Chondrocyte (in vitro differentiated cells): Measurements from ENCODE around the gene DDX52. TPM values are rescaled to one million over a fixed set of nuclear protein-coding genes. Genes with fewer than 3 reads are reported as not detected.

Source experiments
- DNase-seq: peaks from one replicate; pipeline ENCODE4 v3.0.0; 2021; ENCODE audit warnings: mixed read lengths, low spot score
- H3K27ac Mint-ChIP-seq: one replicate; pipeline ENCODE4 v1.8.0; 2021; ENCODE audit warnings: mild to moderate bottlenecking, moderate library complexity, mixed read lengths; ENCODE audit not compliant: unreplicated experiment
- H3K27me3 Mint-ChIP-seq: 2 replicates; pipeline ENCODE4 v1.8.0; 2021; ENCODE audit warnings: low read depth, mixed read lengths
- H3K36me3 Mint-ChIP-seq: 2 replicates; pipeline ENCODE4 v1.8.0; 2021; ENCODE audit warnings: low read depth, mixed read lengths
- H3K4me1 Mint-ChIP-seq: 2 replicates; pipeline ENCODE4 v1.8.0; 2021; ENCODE audit warnings: low read depth, mild to moderate bottlenecking, mixed read lengths
- H3K4me3 Mint-ChIP-seq: one replicate; pipeline ENCODE4 v1.8.0; 2021; ENCODE audit warnings: mild to moderate bottlenecking, moderate library complexity, mixed read lengths; ENCODE audit not compliant: unreplicated experiment
- H3K9me3 Mint-ChIP-seq: 2 replicates; pipeline ENCODE4 v1.8.0; 2021; ENCODE audit warnings: low read depth, mixed read lengths
- total RNA-seq: library from RNA; stranded (reverse); gene quantifications from 3 replicates; pipeline ENCODE4 v1.2.1, GENCODE V29; 2021
- TF ChIP-seq, protein P1 (sequence below): fragments of 200-600 bp; sonication (generic); IDR thresholded peaks from 2 replicates; pipeline ENCODE4 v1.5.0; 2021; ENCODE audit warnings: antibody characterized with exemption, mild to moderate bottlenecking, moderate library complexity

The DDX52 gene
- total RNA-seq, 1 donor from 2014 or later: 43.9 TPM

- no peak for DNase-seq
- TF ChIP-seq, protein P1, sequence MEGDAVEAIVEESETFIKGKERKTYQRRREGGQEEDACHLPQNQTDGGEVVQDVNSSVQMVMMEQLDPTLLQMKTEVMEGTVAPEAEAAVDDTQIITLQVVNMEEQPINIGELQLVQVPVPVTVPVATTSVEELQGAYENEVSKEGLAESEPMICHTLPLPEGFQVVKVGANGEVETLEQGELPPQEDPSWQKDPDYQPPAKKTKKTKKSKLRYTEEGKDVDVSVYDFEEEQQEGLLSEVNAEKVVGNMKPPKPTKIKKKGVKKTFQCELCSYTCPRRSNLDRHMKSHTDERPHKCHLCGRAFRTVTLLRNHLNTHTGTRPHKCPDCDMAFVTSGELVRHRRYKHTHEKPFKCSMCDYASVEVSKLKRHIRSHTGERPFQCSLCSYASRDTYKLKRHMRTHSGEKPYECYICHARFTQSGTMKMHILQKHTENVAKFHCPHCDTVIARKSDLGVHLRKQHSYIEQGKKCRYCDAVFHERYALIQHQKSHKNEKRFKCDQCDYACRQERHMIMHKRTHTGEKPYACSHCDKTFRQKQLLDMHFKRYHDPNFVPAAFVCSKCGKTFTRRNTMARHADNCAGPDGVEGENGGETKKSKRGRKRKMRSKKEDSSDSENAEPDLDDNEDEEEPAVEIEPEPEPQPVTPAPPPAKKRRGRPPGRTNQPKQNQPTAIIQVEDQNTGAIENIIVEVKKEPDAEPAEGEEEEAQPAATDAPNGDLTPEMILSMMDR: no peak
- peak overlapping the region; percentile 85 for H3K27ac Mint-ChIP-seq
- H3K4me1 Mint-ChIP-seq: peaks cover 16% of the 10 kb centered on the region
- H3K27me3 Mint-ChIP-seq: no peaks in the 10 kb centered on the region
- no peaks in the 10 kb centered on the region for H3K36me3 Mint-ChIP-seq
- H3K4me3 Mint-ChIP-seq: no peak overlapping the region
- no peaks in the 10 kb centered on the region for H3K9me3 Mint-ChIP-seq
These were observed 29.4 kb upstream of the DDX52 start for GRCh38 chr17:37672548-37673078.

DNA sequence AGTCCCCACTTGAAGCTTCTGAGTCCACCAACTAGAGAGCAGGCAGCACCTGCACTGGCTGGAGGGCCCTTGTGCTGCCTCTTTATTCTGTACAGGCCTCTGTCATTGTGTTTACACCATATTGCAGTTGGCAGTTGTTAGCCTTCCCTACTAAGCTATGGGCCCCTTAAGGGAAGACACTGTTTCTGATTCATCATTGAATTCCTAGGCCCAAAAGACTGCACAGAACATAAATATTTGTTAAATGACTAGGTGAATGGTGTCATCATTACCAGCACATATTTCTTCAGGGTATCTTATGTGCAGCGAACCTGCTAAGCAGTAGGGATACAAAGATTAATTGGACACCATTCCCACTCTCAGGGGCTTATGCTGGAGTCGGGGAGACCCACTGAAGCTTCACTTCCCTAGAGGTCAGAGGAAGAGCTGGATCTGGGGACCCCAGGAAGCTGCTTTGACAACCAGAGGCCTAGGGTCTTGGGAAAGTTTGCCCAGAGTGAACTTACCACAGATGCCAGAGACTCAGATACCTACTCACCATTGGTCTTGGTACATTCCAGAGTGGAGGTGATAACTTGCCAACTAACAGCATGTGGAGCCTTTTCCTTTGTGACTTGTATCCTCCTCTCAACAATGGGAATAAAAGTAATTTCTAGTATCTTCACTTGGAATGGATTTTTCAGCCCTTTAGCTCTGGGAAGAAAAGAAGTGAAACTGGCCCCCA, 28.7 kb upstream of the DDX52 start:
- peaks cover 16% of the 10 kb centered on the region for H3K4me1 Mint-ChIP-seq

DNA sequence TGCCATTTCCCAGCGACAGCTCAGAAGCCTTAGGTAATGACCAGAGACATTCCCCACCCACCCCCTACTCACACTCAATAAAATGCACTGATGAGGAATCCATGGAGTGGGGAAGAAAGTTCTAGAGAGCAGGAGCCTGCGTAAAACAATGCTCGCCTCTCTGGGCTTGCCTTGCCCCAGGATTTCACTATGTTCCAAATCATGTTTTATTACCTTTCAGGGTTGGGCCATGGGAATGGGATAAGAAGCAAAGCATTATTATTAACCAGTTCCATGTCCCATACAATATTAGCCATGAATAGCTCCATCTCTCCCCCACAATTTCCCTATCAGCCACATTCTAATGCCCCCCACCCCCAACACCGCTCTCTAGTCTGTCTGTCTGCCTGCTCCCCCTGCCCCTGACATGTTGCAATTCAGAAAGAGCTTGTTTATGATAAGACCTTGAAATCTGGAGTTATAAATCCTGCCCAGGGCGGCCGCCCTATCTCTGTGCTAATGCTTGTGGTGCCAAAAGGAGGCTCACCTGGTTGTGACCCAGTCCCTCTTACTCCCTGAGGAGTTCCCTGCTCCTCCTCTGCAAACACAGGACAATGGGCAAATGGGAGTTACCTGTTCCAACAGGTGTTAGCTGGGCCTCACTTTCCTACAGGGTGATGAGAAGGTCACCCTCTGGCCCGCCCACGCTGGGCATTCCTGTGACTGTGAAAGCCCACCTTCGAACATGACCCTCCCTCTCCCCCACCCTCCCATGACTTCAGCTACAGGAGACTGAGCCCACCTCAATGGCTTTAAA, 28.0 kb upstream of the DDX52 start:
- H3K36me3 Mint-ChIP-seq: no peaks in the 10 kb centered on the region
- H3K27me3 Mint-ChIP-seq: no peaks in the 10 kb centered on the region
- H3K4me1 Mint-ChIP-seq: peaks cover 16% of the 10 kb centered on the region
- H3K4me3 Mint-ChIP-seq: no peak overlapping the region
- no peaks in the 10 kb centered on the region for H3K9me3 Mint-ChIP-seq
- peak overlapping the region; percentile 79 for H3K27ac Mint-ChIP-seq
- TF ChIP-seq, protein P1: no peak
- no peak for DNase-seq

More for the DNA sequence above, 28.7 kb upstream of the DDX52 start:
- Mint-ChIP-seq H3K4me3 (no peak overlapping the region), H3K27me3 (no peaks in the 10 kb centered on the region), H3K27ac (peak overlapping the region; percentile 85), H3K36me3 (no peaks in the 10 kb centered on the region), H3K9me3 (no peaks in the 10 kb centered on the region)
- no peak for DNase-seq
- TF ChIP-seq, protein P1: no peak

GRCh38 chr17:37667039-37667438, 23.8 kb upstream of the DDX52 start:
- Mint-ChIP-seq H3K27me3 (no peaks in the 10 kb centered on the region), H3K4me1 (peaks cover 11% of the 10 kb centered on the region)
- TF ChIP-seq, protein P1: no peak

GRCh38 chr17:37664214-37664613, 21.0 kb upstream of the DDX52 start:
- Mint-ChIP-seq H3K36me3 (no peaks in the 10 kb centered on the region), H3K27ac (no peak overlapping the region), H3K4me1 (no peaks in the 10 kb centered on the region), H3K4me3 (no peak overlapping the region), H3K9me3 (no peaks in the 10 kb centered on the region), H3K27me3 (no peaks in the 10 kb centered on the region)
- TF ChIP-seq, protein P1: no peak
- no peak for DNase-seq

More at GRCh38 chr17:37667039-37667438, 23.8 kb upstream of the DDX52 start:
- no peak overlapping the region for H3K4me3 Mint-ChIP-seq
- H3K36me3 Mint-ChIP-seq: no peaks in the 10 kb centered on the region
- H3K9me3 Mint-ChIP-seq: no peaks in the 10 kb centered on the region
- H3K27ac Mint-ChIP-seq: no peak overlapping the region
- no peak for DNase-seq
